ENCODE data around the gene PLD6.

The PLD6 gene

DNA sequence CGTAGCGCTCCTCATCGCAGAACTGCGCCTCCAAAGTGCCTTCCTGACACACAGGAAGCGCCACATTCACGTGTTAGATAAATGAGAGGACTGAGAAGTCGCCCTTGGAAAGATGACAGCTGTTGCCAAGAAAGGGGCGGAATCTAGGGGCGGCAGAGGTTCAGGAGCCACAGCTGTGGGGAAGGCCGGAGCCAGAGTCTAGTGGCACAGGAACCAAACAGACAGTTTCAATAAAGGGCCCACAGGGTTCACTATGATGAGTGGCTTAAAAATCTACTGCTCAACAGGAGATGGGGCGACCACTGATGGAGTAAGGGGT, 26.1 kb upstream of the PLD6 start:
- in situ Hi-C loops (cut with MboI; ENCODE audit: low pct_unique_long_range_greater_than_20kb, low sequenced_read_pairs, unreplicated experiment) = no loop called here
- TF ChIP-seq, protein P1, sequence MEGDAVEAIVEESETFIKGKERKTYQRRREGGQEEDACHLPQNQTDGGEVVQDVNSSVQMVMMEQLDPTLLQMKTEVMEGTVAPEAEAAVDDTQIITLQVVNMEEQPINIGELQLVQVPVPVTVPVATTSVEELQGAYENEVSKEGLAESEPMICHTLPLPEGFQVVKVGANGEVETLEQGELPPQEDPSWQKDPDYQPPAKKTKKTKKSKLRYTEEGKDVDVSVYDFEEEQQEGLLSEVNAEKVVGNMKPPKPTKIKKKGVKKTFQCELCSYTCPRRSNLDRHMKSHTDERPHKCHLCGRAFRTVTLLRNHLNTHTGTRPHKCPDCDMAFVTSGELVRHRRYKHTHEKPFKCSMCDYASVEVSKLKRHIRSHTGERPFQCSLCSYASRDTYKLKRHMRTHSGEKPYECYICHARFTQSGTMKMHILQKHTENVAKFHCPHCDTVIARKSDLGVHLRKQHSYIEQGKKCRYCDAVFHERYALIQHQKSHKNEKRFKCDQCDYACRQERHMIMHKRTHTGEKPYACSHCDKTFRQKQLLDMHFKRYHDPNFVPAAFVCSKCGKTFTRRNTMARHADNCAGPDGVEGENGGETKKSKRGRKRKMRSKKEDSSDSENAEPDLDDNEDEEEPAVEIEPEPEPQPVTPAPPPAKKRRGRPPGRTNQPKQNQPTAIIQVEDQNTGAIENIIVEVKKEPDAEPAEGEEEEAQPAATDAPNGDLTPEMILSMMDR (IDR thresholded peaks at IDR 0.05; ENCODE audit: extremely low read depth, insufficient read depth, missing control alignments) = no peak
- DNase-seq (ENCODE audit: low spot score) = no peak

DNA sequence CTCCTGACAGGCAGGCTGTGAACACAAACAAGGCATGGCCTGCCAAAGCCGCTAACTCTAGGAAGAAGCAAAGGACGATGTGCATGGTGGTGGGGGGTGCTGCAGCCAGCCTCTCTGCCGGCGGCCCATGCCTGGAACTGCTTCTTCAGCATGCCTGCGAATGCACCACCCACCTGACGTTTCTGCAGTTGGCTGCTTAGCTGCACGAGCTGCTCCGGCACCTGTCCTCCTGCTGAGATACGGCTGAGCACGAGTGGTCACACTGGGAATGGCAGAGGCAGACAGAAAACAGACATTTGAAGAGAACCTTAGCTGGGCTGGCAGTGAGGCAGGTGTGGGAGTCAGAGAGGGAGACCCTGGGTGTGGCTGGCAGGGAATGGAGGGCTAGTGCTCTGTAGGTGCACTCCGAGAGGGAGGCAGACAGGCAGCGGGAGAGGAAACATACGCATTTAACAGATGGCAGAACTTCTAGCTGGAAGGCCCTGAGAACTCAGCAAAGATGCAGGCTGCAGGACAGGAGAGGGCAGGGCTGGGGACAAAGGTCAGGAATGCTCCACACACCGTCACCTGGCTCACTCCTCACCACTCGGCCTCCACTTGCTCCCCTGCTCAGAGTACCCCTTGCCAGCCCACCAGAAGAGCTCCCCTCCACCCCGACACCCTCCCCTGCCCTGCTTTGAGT, 25.6 kb upstream of the PLD6 start:
- in situ Hi-C loops (cut with MboI; ENCODE audit: low pct_unique_long_range_greater_than_20kb, low sequenced_read_pairs, unreplicated experiment) = no loop called here
- TF ChIP-seq, protein P1 (IDR thresholded peaks at IDR 0.05; ENCODE audit: extremely low read depth, insufficient read depth, missing control alignments) = no peak
- no peak for DNase-seq (ENCODE audit: low spot score)

DNA sequence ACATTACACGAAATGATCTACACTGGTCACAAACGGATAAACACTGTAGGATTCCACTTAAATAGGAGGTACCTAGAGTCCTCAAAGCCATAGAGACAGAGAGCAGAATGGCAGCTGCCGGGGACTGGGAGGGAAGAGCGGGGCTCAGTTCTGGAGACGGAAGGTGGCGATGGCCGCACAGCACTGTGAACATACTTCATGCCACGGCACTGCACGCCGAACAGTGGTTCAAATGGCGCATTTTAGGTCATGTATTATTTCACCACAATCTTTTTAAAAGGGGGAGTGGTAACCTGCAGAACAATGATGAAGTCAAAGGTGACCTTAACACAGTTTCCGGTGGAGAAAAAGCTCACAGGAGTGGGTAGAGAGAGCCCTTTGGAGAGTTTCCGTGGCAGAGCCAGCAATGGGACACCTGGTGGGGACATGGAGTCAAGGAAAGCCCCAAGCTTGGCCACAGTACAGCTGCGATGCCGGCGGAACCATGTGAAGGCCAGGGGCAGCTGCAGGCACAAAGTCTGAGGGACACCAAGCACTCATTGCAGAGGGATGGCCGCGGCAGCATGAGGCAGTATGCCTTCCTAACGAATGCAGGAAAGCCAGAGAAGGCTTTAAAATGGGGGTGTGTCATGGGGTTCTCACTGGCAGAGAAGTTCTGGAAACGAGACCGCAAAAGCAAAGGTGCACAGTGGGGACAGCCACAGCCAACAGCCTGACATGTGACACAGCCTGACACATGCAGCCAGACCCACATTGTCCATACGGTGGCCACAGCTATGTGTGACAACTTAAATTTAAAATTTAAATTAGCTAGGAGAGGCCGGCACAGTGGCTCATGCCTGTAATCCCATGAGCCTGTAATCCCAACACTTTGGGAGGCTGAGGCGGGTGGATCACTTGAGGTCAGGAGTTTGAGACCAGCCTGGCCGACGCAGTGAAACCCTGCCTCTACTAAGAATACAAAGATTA, 23.6 kb upstream of the PLD6 start:
- no peak for DNase-seq (ENCODE audit: low spot score)
- in situ Hi-C loops (cut with MboI; ENCODE audit: low pct_unique_long_range_greater_than_20kb, low sequenced_read_pairs, unreplicated experiment) = no loop called here
- TF ChIP-seq, protein P1 (IDR thresholded peaks at IDR 0.05; ENCODE audit: extremely low read depth, insufficient read depth, missing control alignments) = no peak

DNA sequence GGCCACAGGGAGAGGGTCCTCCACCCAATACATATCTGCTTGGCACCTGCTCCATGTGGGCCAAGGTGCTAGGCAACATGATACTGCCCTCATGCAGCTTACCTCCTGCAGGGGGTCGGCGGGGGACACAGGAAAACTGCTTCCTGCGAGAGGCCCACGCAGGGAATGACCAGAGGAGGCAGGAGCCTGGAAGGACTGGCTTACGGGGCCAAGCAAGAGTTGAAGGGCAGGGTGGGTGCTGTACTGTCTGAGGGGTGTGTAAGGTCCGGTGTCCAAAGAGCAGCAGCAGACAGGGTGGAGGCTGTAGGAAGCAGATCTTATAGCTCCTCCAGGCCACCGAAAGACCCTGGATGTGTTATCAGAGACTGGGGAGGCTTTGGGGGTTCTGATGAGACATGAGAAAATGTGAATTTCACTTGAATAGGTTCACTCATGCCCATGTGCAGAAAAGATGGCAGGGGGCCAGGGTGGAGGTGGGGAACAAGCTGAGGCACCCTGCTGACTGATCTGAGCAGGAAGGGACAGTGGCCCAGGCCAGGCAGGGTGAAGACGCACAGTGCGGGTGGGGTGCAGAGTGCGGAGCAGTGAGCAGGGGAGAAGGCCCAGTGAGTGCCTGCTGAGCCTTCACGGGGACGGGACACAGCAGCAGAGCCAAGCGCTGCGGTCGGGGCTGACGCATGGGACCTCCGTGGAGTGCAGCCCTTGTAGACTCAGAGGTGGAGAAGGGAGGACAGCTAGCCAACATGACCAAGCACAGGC, 22.6 kb upstream of the PLD6 start:
- in situ Hi-C loops (cut with MboI; ENCODE audit: low pct_unique_long_range_greater_than_20kb, low sequenced_read_pairs, unreplicated experiment) = no loop called here
- TF ChIP-seq, protein P1 (IDR thresholded peaks at IDR 0.05; ENCODE audit: extremely low read depth, insufficient read depth, missing control alignments) = no peak
- DNase-seq (ENCODE audit: low spot score) = no peak

DNA sequence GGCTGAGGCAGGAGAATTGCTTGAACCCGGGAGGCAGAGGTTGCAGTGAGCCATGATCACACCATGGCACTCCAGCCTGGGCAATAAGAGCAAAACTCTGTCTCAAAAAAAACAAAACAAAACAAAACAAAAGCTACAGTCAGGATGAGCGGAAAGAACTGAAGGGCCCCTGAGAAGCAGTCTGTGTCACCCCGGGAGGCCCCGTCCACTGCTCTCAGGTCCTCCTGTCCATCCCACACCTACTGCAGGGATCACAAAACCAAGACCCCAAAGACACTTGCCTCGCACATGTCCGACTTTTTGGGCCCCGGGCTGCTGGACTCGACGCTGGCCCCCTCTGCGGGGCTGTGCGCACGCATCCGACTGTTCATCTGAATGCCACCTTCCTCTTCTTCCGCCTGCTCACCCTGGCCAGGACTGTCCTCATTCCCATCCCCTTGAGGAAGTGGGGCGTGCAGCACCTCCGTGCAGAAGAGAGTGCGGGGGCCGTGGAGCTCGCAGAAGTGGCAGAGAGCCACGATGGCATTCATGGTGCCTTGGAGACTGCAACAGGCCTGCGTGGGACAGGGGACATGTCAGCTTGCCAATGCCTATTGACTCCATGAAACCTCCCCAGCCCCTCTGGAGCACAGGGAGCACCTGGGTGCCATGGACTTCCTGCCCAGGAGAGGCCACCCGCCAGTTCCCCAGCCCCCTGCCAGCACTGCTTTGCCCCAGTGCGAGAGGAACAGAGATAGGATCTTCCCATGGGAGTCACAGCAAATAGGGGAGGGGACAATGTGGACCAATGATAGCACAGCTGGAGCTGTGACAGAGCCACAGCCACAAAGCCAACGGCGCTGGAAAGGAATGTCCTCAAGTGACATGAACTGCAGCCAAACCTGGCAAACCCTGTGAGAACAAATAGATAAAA, 21.7 kb upstream of the PLD6 start:
- TF ChIP-seq, protein P1 (IDR thresholded peaks at IDR 0.05; ENCODE audit: extremely low read depth, insufficient read depth, missing control alignments) = no peak
- no peak for DNase-seq (ENCODE audit: low spot score)
- in situ Hi-C loops (cut with MboI; ENCODE audit: low pct_unique_long_range_greater_than_20kb, low sequenced_read_pairs, unreplicated experiment) = no loop called here

Data from GM13977 (cell line).